ENCODE results near the gene VIPR1.

VIPR1 gene

GRCh38 chr3:42513521-42513920 is 11.1 kb downstream of the VIPR1 start:
- H3K18ac ChIP-seq (ENCODE audit: low read length) = no peak overlapping the region
- no peak overlapping the region for H3K4me3 ChIP-seq (ENCODE audit: low read length)
- H2BK15ac ChIP-seq (replicated peaks; ENCODE audit: low read depth) = no peak overlapping the region
- no peak overlapping the region for H3K4me2 ChIP-seq (ENCODE audit: low read length)
- no peak overlapping the region for H4K8ac ChIP-seq (ENCODE audit: low read depth, low read length)
- no peak overlapping the region for H2AK5ac ChIP-seq (ENCODE audit: low read length)
- H3K23ac ChIP-seq (ENCODE audit: low read length) = no peak overlapping the region
- no peaks in the 10 kb centered on the region for H3K27me3 ChIP-seq (ENCODE audit: insufficient read depth, low read length, poor library complexity)
- H3K9ac ChIP-seq (ENCODE audit: low read length) = no peak overlapping the region
- WGBS (ENCODE audit: extremely low coverage, insufficient coverage, low lambda C conversion rate) = no CpG with 5 or more reads among the region's 6 CpGs
- no peaks in the 10 kb centered on the region for H3K79me2 ChIP-seq (ENCODE audit: control insufficient read depth, insufficient read depth, low read length)
- no peak overlapping the region for H3K56ac ChIP-seq (ENCODE audit: low read length)
- H2BK5ac ChIP-seq (ENCODE audit: low read length) = no peak overlapping the region
- H3K4ac ChIP-seq (ENCODE audit: low read depth, low read length) = no peak overlapping the region
- H2BK120ac ChIP-seq (ENCODE audit: low read depth, low read length) = no peak overlapping the region
- H3K4me1 ChIP-seq (ENCODE audit: control insufficient read depth, low read depth, low read length) = no peaks in the 10 kb centered on the region
- H3K36me3 ChIP-seq (ENCODE audit: control insufficient read depth, insufficient read depth, low read length) = no peaks in the 10 kb centered on the region
- no peak overlapping the region for H3K27ac ChIP-seq (ENCODE audit: low read depth, low read length)
- H4K5ac ChIP-seq (ENCODE audit: low read length) = no peak overlapping the region
- H3K79me1 ChIP-seq (ENCODE audit: low read length) = no peaks in the 10 kb centered on the region
- DNase-seq = no peak

DNA sequence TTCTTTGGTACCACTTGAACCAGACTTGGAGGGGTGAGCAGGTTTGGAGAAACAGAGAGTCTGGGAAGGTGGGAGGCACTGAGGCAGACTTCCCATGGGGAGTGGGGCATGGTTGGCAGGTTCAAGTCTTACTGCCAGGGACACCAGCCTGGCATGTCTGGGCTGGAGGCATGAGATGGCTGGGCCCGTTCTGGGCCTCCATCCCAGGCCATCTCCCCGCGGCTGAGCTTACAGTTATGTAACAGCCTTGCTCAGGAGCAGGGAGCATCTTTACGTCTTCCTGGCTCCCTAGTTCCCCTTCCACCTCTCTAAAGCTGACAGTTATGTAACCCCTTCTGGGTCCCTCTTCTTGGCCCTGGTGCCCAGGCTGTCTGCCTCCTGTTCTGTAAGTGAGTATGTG is 12.4 kb downstream of the VIPR1 start:
- Histone ChIP-seq H3K9ac (ENCODE audit: low read length) (no peak overlapping the region), H3K4ac (ENCODE audit: low read depth, low read length) (no peak overlapping the region), H3K79me1 (ENCODE audit: low read length) (no peaks in the 10 kb centered on the region), H2BK5ac (ENCODE audit: low read length) (no peak overlapping the region), H2BK120ac (ENCODE audit: low read depth, low read length) (no peak overlapping the region), H3K18ac (ENCODE audit: low read length) (no peak overlapping the region), H2BK15ac (replicated peaks; ENCODE audit: low read depth) (no peak overlapping the region), H3K23ac (ENCODE audit: low read length) (no peak overlapping the region), H3K56ac (ENCODE audit: low read length) (no peak overlapping the region), H3K4me2 (ENCODE audit: low read length) (no peak overlapping the region), H3K36me3 (ENCODE audit: control insufficient read depth, insufficient read depth, low read length) (no peaks in the 10 kb centered on the region), H3K4me3 (ENCODE audit: low read length) (no peak overlapping the region), H3K79me2 (ENCODE audit: control insufficient read depth, insufficient read depth, low read length) (no peaks in the 10 kb centered on the region), H3K27me3 (ENCODE audit: insufficient read depth, low read length, poor library complexity) (no peaks in the 10 kb centered on the region), H3K27ac (ENCODE audit: low read depth, low read length) (no peak overlapping the region), H4K5ac (ENCODE audit: low read length) (no peak overlapping the region), H2AK5ac (ENCODE audit: low read length) (no peak overlapping the region), H3K4me1 (ENCODE audit: control insufficient read depth, low read depth, low read length) (no peaks in the 10 kb centered on the region), H4K8ac (ENCODE audit: low read depth, low read length) (no peak overlapping the region)
- DNase-seq = no peak
- WGBS (ENCODE audit: extremely low coverage, insufficient coverage, low lambda C conversion rate) = no CpG with 5 or more reads among the region's 4 CpGs

- Histone ChIP-seq H3K23ac (ENCODE audit: low read length) (no peak overlapping the region), H3K56ac (ENCODE audit: low read length) (no peak overlapping the region), H3K4me1 (ENCODE audit: control insufficient read depth, low read depth, low read length) (no peaks in the 10 kb centered on the region), H3K4ac (ENCODE audit: low read depth, low read length) (no peak overlapping the region), H4K8ac (ENCODE audit: low read depth, low read length) (no peak overlapping the region), H3K9ac (ENCODE audit: low read length) (no peak overlapping the region), H2BK120ac (ENCODE audit: low read depth, low read length) (no peak overlapping the region), H3K79me2 (ENCODE audit: control insufficient read depth, insufficient read depth, low read length) (no peaks in the 10 kb centered on the region), H3K79me1 (ENCODE audit: low read length) (no peaks in the 10 kb centered on the region), H3K4me3 (ENCODE audit: low read length) (no peak overlapping the region), H3K36me3 (ENCODE audit: control insufficient read depth, insufficient read depth, low read length) (no peaks in the 10 kb centered on the region), H2BK15ac (replicated peaks; ENCODE audit: low read depth) (no peak overlapping the region), H3K18ac (ENCODE audit: low read length) (no peak overlapping the region), H3K27me3 (ENCODE audit: insufficient read depth, low read length, poor library complexity) (no peaks in the 10 kb centered on the region), H2AK5ac (ENCODE audit: low read length) (no peak overlapping the region), H4K5ac (ENCODE audit: low read length) (no peak overlapping the region), H3K27ac (ENCODE audit: low read depth, low read length) (no peak overlapping the region), H3K4me2 (ENCODE audit: low read length) (no peak overlapping the region), H2BK5ac (ENCODE audit: low read length) (no peak overlapping the region)
- no peak for DNase-seq
- WGBS (ENCODE audit: extremely low coverage, insufficient coverage, low lambda C conversion rate) = no CpG with 5 or more reads among the region's 12 CpGs
Observed at GRCh38 chr3:42515391-42515916, 13.0 kb downstream of the VIPR1 start.

DNA sequence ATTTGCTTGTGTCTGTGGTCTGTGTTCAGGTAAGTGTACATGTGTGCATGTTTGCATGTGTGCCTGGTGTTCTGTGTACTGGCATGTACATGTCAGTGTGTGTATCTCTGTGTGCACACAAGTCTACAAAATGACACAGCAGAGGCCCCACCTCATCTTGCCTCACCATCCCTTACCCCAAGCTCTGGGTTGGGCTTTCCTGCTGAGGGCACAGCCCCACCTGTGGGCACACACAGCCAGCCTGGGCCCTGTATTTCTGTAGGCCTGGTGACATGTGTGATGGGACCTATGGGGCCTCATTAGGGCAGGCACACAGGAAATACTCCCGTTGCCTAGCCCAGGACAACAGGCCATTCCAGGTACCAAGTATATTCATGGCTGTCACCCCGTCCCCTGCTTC is 13.5 kb downstream of the VIPR1 start:
- Histone ChIP-seq H3K4me1 (ENCODE audit: control insufficient read depth, low read depth, low read length) (no peaks in the 10 kb centered on the region), H3K9ac (ENCODE audit: low read length) (no peak overlapping the region), H3K4me3 (ENCODE audit: low read length) (no peak overlapping the region), H2BK5ac (ENCODE audit: low read length) (no peak overlapping the region), H4K5ac (ENCODE audit: low read length) (no peak overlapping the region), H4K8ac (ENCODE audit: low read depth, low read length) (no peak overlapping the region), H3K23ac (ENCODE audit: low read length) (no peak overlapping the region), H3K79me2 (ENCODE audit: control insufficient read depth, insufficient read depth, low read length) (no peaks in the 10 kb centered on the region), H3K4me2 (ENCODE audit: low read length) (no peak overlapping the region), H3K4ac (ENCODE audit: low read depth, low read length) (no peak overlapping the region), H3K27me3 (ENCODE audit: insufficient read depth, low read length, poor library complexity) (no peaks in the 10 kb centered on the region), H2BK15ac (replicated peaks; ENCODE audit: low read depth) (no peak overlapping the region), H2AK5ac (ENCODE audit: low read length) (no peak overlapping the region), H3K27ac (ENCODE audit: low read depth, low read length) (no peak overlapping the region), H3K79me1 (ENCODE audit: low read length) (no peaks in the 10 kb centered on the region), H3K36me3 (ENCODE audit: control insufficient read depth, insufficient read depth, low read length) (no peaks in the 10 kb centered on the region), H2BK120ac (ENCODE audit: low read depth, low read length) (no peak overlapping the region), H3K18ac (ENCODE audit: low read length) (no peak overlapping the region), H3K56ac (ENCODE audit: low read length) (no peak overlapping the region)
- WGBS (ENCODE audit: extremely low coverage, insufficient coverage, low lambda C conversion rate) = no CpG with 5 or more reads among the region's 2 CpGs
- no peak for DNase-seq

DNA sequence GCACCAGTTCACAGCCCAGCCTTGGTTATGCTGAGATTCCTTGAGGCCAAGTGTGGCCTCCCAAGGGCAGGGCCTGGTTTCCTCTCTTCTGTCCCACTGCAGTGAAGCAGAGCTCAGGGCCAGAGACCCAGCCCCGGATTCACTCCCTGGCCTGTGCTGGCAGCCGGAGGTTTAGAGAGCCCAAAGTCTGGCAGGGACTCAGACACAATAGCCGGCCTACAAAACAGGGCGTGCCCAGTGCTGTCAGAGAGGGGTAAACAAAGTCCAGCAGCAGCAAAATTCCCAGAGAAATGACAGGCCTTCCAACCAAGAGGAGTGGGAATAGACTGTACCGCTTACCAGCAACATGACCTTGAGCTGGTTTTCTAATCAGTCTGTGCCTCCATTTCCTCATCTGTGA is 14.0 kb downstream of the VIPR1 start:
- Histone ChIP-seq H2AK5ac (ENCODE audit: low read length) (no peak overlapping the region), H3K23ac (ENCODE audit: low read length) (no peak overlapping the region), H3K56ac (ENCODE audit: low read length) (no peak overlapping the region), H3K4me1 (ENCODE audit: control insufficient read depth, low read depth, low read length) (no peaks in the 10 kb centered on the region), H3K79me1 (ENCODE audit: low read length) (no peaks in the 10 kb centered on the region), H2BK5ac (ENCODE audit: low read length) (no peak overlapping the region), H3K4me2 (ENCODE audit: low read length) (no peak overlapping the region), H4K5ac (ENCODE audit: low read length) (no peak overlapping the region), H3K36me3 (ENCODE audit: control insufficient read depth, insufficient read depth, low read length) (no peaks in the 10 kb centered on the region), H3K4ac (ENCODE audit: low read depth, low read length) (no peak overlapping the region), H3K18ac (ENCODE audit: low read length) (no peak overlapping the region), H3K27me3 (ENCODE audit: insufficient read depth, low read length, poor library complexity) (no peaks in the 10 kb centered on the region), H2BK15ac (replicated peaks; ENCODE audit: low read depth) (no peak overlapping the region), H3K27ac (ENCODE audit: low read depth, low read length) (no peak overlapping the region), H4K8ac (ENCODE audit: low read depth, low read length) (no peak overlapping the region), H3K9ac (ENCODE audit: low read length) (no peak overlapping the region), H3K79me2 (ENCODE audit: control insufficient read depth, insufficient read depth, low read length) (no peaks in the 10 kb centered on the region), H3K4me3 (ENCODE audit: low read length) (no peak overlapping the region), H2BK120ac (ENCODE audit: low read depth, low read length) (no peak overlapping the region)
- WGBS (ENCODE audit: extremely low coverage, insufficient coverage, low lambda C conversion rate) = no CpG with 5 or more reads among the region's 5 CpGs
- DNase-seq = no peak

GRCh38 chr3:42517117-42517516 is 14.7 kb downstream of the VIPR1 start:
- Histone ChIP-seq H3K4ac (ENCODE audit: low read depth, low read length) (no peak overlapping the region), H2BK120ac (ENCODE audit: low read depth, low read length) (no peak overlapping the region), H3K79me2 (ENCODE audit: control insufficient read depth, insufficient read depth, low read length) (no peaks in the 10 kb centered on the region), H3K4me2 (ENCODE audit: low read length) (no peak overlapping the region), H3K27me3 (ENCODE audit: insufficient read depth, low read length, poor library complexity) (no peaks in the 10 kb centered on the region), H3K18ac (ENCODE audit: low read length) (no peak overlapping the region), H3K23ac (ENCODE audit: low read length) (no peak overlapping the region), H4K8ac (ENCODE audit: low read depth, low read length) (no peak overlapping the region), H3K4me1 (ENCODE audit: control insufficient read depth, low read depth, low read length) (no peaks in the 10 kb centered on the region), H2AK5ac (ENCODE audit: low read length) (no peak overlapping the region), H3K9ac (ENCODE audit: low read length) (no peak overlapping the region), H3K27ac (ENCODE audit: low read depth, low read length) (no peak overlapping the region), H2BK15ac (replicated peaks; ENCODE audit: low read depth) (no peak overlapping the region), H3K79me1 (ENCODE audit: low read length) (no peaks in the 10 kb centered on the region), H4K5ac (ENCODE audit: low read length) (no peak overlapping the region), H3K4me3 (ENCODE audit: low read length) (no peak overlapping the region), H2BK5ac (ENCODE audit: low read length) (no peak overlapping the region), H3K56ac (ENCODE audit: low read length) (no peak overlapping the region), H3K36me3 (ENCODE audit: control insufficient read depth, insufficient read depth, low read length) (no peaks in the 10 kb centered on the region)
- WGBS (ENCODE audit: extremely low coverage, insufficient coverage, low lambda C conversion rate) = no CpG with 5 or more reads among the region's 4 CpGs
- no peak for DNase-seq
